Gastroesophageal sphincter (tissue), 3 donors: ENCODE data around the gene GPR17.

ENCODE experiments used
- POLR2A ChIP-seq, 2 donors: fragments of 450-650 bp; IDR thresholded peaks; one replicate each; pipeline ENCODE4 v1.6.1; 2017; ENCODE audit warnings: antibody characterized with exemption in 2 of 2, mild to moderate bottlenecking in 2 of 2, moderate library complexity in 1 of 2
- POLR2AphosphoS5 ChIP-seq: sonication (generic); formaldehyde crosslinking; IDR thresholded peaks from one replicate; pipeline ENCODE4 v1.6.1; 2017; ENCODE audit warnings: antibody characterized with exemption
- TF ChIP-seq, protein P1 (sequence below), 4 experiments: fragments of 200-600 bp in 2 of 4; fragments of 450-650 bp in 2 of 4; sonication (generic) in 1 of 4; IDR thresholded peaks; one replicate each; pipeline ENCODE4 v1.5.1; 2017 to 2019; ENCODE audit warnings: antibody characterized with exemption in 4 of 4, mild to moderate bottlenecking in 2 of 4, moderate library complexity in 2 of 4

DNA sequence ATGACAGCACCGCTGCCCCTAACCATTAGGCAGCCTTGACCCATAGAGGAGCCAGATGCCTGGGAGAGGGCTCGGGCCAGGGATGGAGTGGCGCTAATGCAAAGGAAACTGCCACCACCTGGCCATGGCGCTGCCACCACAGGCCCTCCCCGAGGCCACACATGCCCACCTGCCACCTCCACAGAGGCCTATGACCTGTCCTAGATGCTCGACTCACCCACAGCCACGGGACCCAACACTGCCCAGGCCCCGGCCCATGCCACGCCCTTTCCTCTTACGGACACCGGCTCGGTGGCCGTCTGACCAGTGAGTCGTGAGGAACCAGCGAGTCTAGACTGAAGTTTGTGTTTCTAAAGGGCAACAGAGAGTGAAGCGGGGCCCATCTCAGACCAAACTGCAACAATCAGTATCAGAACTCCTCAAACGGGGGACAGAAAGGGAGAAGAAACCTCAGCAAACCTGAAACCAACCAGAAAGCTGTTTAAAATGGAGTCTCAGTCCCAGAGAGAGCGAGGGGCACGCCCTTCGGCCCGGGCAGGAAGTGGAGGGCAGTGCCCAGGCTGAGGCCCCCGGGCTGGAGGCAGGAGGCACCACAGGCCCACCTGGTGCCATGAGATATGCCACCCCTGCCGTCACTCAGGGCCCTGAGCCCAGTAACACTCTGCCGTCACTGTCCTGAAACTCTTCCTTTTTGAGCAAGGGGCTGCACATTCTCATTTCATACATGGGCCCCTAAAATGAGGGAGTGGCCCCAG is 711 bp downstream of the GPR17 start:
- TF ChIP-seq, protein P1, sequence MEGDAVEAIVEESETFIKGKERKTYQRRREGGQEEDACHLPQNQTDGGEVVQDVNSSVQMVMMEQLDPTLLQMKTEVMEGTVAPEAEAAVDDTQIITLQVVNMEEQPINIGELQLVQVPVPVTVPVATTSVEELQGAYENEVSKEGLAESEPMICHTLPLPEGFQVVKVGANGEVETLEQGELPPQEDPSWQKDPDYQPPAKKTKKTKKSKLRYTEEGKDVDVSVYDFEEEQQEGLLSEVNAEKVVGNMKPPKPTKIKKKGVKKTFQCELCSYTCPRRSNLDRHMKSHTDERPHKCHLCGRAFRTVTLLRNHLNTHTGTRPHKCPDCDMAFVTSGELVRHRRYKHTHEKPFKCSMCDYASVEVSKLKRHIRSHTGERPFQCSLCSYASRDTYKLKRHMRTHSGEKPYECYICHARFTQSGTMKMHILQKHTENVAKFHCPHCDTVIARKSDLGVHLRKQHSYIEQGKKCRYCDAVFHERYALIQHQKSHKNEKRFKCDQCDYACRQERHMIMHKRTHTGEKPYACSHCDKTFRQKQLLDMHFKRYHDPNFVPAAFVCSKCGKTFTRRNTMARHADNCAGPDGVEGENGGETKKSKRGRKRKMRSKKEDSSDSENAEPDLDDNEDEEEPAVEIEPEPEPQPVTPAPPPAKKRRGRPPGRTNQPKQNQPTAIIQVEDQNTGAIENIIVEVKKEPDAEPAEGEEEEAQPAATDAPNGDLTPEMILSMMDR (IDR thresholded peaks at IDR 0.05): no peak
- TF ChIP-seq POLR2A (IDR thresholded peaks at IDR 0.05) (no peak), POLR2AphosphoS5 (no peak)
